K562 (cell line): ENCODE results near the gene FAM187B. TPM values are rescaled to one million over a fixed set of nuclear protein-coding genes. Genes with fewer than 3 reads are reported as not detected.

Experiments used
- ARID2 ChIP-seq: fragments of 450-650 bp; IDR thresholded peaks from 2 replicates; pipeline ENCODE4 v1.6.1; 2017; ENCODE audit warnings: antibody characterized with exemption, mild to moderate bottlenecking
- ATF2 ChIP-seq: sonication (generic); formaldehyde crosslinking; IDR thresholded peaks from 2 replicates; pipeline ENCODE4 v1.8.1; 2022; ENCODE audit warnings: missing genetic modification reagents
- MTA1 ChIP-seq: fragments of 450-650 bp; IDR thresholded peaks from 2 replicates; pipeline ENCODE4 v1.6.1; 2017; ENCODE audit warnings: borderline replicate concordance
- PHF8 ChIP-seq: fragments of 200-600 bp; sonication (generic); IDR thresholded peaks from 2 replicates; pipeline ENCODE4 v1.6.1; 2012; ENCODE audit warnings: mixed run types, mild to moderate bottlenecking, inconsistent platforms, low read length, moderate library complexity, borderline replicate concordance
- PML ChIP-seq: IDR thresholded peaks from 2 replicates; pipeline ENCODE4 v1.6.1; 2012; ENCODE audit warnings: low read length, inconsistent platforms
- YY1 ChIP-seq, 3 experiments: IDR thresholded peaks; 2 replicates each; pipeline ENCODE4 v1.6.1; 2011; ENCODE audit warnings: low read length in 2 of 3, mild to moderate bottlenecking in 2 of 3, moderate library complexity in 2 of 3, borderline replicate concordance in 1 of 3, control low read depth in 1 of 3, low read depth in 1 of 3; ENCODE audit not compliant: insufficient read depth in 3 of 3, insufficient replicate concordance in 2 of 3, control insufficient read depth in 1 of 3, insufficient read length in 1 of 3; ENCODE audit errors: extremely low read depth in 1 of 3
- ZBTB7A ChIP-seq: IDR thresholded peaks from 2 replicates; pipeline ENCODE4 v1.6.1; 2011; ENCODE audit warnings: low read depth, mild to moderate bottlenecking, low read length, moderate library complexity, borderline replicate concordance; ENCODE audit not compliant: control insufficient read depth
- ZNF408 ChIP-seq: fragments of 250-450 bp; sonication (Bioruptor Pico); IDR thresholded peaks from 2 replicates; pipeline ENCODE4 v1.4.0; 2020; ENCODE audit warnings: low read depth, mild to moderate bottlenecking, moderate library complexity
- ZNF766 ChIP-seq: fragments of 200-800 bp; sonication (Bioruptor generic); conservative IDR thresholded peaks from 2 replicates; pipeline ENCODE4 v1.6.1; 2016; ENCODE audit warnings: missing genetic modification characterization, missing compliant biosample characterization
- polyA plus RNA-seq, 8 experiments: library from polyadenylated mRNA; depleted of rRNA in 4 of 8; stranded (reverse) in 5 of 8; unstranded in 3 of 8; fragments of >200 nt; fragmentation: Nextera tagmentation in 2 of 8; fragmentation: Illumina TruSeq in 1 of 8; extraction: Ambion mirVana in 2 of 8; extraction: Trizol in 1 of 8; gene quantifications; 2 replicates each; pipeline versions ENCODE4 v1.2.1 to v1.2.3, GENCODE V29; 2011 to 2014; ENCODE audit warnings: inconsistent platforms in 1 of 8, missing spikeins in 1 of 8
- total RNA-seq, 7 experiments: library from RNA; depleted of rRNA in 6 of 7; stranded (reverse); fragments of >200 nt in 6 of 7; fragmentation: Illumina TruSeq in 2 of 7; extraction: Trizol in 2 of 7; gene quantifications; 2 replicates each; pipeline versions ENCODE4 v1.2.1 to v1.2.3, GENCODE V29; 2011 to 2021; ENCODE audit warnings: low replicate concordance in 1 of 7
- TF ChIP-seq, protein P1 (sequence below), 2 experiments: IDR thresholded peaks; 2 replicates each; pipeline ENCODE4 v1.6.1; 2011; ENCODE audit warnings: borderline replicate concordance in 1 of 2, control low read depth in 1 of 2, low read depth in 1 of 2, low read length in 1 of 2, mild to moderate bottlenecking in 1 of 2, mixed read lengths in 1 of 2, moderate library complexity in 1 of 2; ENCODE audit not compliant: insufficient read depth in 1 of 2, insufficient read length in 1 of 2, poor library complexity in 1 of 2, severe bottlenecking in 1 of 2; ENCODE audit errors: extremely low read depth in 1 of 2
- TF ChIP-seq, protein P2 (sequence below): fragments of 450-650 bp; IDR thresholded peaks from 2 replicates; pipeline ENCODE4 v1.6.1; 2016; ENCODE audit warnings: low read depth
- TF ChIP-seq, protein P3 (sequence below): fragments of 250-450 bp; sonication (Bioruptor Pico); IDR thresholded peaks from 2 replicates; pipeline ENCODE4 v1.4.0; 2020; ENCODE audit warnings: borderline replicate concordance

Gene FAM187B
- total and polyA plus RNA-seq, 9 of the 15 experiments (the other 6 are each of a cell fraction or from before 2014, with no cell fraction given), result 0.04 to 0.09 TPM; not detected in 7

DNA sequence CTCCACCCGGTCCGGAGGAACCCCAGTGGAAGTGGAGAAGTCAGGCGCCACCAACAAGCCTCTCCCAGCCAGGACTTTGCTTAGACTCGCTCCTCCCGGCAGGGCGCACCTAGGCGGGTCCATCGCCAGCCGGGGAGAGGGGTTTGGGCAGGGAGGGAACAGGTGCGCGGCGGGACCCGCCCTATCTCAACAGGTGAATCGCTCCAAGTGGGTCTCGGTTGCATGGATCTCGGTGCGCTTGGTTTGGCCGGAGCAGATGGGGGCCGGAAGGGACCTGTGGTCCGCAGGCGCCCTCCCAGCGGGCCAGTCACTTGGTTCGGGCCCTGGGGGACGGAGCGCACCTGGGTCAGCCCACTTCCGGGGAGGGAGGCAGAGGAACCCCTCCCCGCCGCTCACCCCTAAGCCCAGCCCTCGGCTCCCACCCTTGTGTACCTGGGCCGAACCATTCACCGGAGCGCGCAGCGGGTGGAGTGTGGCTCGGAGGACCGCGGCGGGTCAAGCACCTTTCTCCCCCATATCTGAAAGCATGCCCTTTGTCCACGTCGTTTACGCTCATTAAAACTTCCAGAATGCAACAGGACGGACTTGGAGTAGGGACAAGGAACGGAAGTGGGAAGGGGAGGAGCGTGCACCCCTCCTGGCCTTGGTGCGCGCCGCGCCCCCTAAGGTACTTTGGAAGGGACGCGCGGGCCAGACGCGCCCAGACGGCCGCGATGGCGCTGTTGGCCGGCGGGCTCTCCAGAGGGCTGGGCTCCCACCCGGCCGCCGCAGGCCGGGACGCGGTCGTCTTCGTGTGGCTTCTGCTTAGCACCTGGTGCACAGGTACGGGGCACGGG, 20.0 kb upstream of the FAM187B start, which contains the start of gene LSR (continued):
- TF ChIP-seq, protein P1, sequence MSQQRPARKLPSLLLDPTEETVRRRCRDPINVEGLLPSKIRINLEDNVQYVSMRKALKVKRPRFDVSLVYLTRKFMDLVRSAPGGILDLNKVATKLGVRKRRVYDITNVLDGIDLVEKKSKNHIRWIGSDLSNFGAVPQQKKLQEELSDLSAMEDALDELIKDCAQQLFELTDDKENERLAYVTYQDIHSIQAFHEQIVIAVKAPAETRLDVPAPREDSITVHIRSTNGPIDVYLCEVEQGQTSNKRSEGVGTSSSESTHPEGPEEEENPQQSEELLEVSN (IDR thresholded peaks at IDR 0.05; ENCODE audit: borderline replicate concordance in 1 of 2, extremely low read depth in 1 of 2, insufficient read depth in 1 of 2, insufficient read length in 1 of 2, low read depth in 1 of 2, low read length in 1 of 2, poor library complexity in 1 of 2, severe bottlenecking in 1 of 2), result peak in 1 of 2 experiments; percentile 26
- TF ChIP-seq PHF8 (peak; percentile 83; the same call in 1 of the 2 replicates), ARID2 (no peak), ATF2 (peak; percentile 53; the same call in 1 of the 2 replicates), YY1 (IDR thresholded peaks at IDR 0.05; ENCODE audit: borderline replicate concordance in 1 of 3, control insufficient read depth in 1 of 3, extremely low read depth in 1 of 3, insufficient read depth in 3 of 3, insufficient read length in 1 of 3, insufficient replicate concordance in 2 of 3, low read depth in 1 of 3, low read length in 2 of 3) (peak; percentile 74 to 89 (median 78)), ZNF408 (CRISPR knock-in tag) (no peak), MTA1 (0 out of 2 replicates have a peak, but pooled peaks have one; percentile 17), ZNF766 (CRISPR knock-in tag) (no peak), PML (peak; percentile 40; the same call in 1 of the 2 replicates), ZBTB7A (peak; percentile 29; the same call in 1 of the 2 replicates)
- TF ChIP-seq, protein P2, sequence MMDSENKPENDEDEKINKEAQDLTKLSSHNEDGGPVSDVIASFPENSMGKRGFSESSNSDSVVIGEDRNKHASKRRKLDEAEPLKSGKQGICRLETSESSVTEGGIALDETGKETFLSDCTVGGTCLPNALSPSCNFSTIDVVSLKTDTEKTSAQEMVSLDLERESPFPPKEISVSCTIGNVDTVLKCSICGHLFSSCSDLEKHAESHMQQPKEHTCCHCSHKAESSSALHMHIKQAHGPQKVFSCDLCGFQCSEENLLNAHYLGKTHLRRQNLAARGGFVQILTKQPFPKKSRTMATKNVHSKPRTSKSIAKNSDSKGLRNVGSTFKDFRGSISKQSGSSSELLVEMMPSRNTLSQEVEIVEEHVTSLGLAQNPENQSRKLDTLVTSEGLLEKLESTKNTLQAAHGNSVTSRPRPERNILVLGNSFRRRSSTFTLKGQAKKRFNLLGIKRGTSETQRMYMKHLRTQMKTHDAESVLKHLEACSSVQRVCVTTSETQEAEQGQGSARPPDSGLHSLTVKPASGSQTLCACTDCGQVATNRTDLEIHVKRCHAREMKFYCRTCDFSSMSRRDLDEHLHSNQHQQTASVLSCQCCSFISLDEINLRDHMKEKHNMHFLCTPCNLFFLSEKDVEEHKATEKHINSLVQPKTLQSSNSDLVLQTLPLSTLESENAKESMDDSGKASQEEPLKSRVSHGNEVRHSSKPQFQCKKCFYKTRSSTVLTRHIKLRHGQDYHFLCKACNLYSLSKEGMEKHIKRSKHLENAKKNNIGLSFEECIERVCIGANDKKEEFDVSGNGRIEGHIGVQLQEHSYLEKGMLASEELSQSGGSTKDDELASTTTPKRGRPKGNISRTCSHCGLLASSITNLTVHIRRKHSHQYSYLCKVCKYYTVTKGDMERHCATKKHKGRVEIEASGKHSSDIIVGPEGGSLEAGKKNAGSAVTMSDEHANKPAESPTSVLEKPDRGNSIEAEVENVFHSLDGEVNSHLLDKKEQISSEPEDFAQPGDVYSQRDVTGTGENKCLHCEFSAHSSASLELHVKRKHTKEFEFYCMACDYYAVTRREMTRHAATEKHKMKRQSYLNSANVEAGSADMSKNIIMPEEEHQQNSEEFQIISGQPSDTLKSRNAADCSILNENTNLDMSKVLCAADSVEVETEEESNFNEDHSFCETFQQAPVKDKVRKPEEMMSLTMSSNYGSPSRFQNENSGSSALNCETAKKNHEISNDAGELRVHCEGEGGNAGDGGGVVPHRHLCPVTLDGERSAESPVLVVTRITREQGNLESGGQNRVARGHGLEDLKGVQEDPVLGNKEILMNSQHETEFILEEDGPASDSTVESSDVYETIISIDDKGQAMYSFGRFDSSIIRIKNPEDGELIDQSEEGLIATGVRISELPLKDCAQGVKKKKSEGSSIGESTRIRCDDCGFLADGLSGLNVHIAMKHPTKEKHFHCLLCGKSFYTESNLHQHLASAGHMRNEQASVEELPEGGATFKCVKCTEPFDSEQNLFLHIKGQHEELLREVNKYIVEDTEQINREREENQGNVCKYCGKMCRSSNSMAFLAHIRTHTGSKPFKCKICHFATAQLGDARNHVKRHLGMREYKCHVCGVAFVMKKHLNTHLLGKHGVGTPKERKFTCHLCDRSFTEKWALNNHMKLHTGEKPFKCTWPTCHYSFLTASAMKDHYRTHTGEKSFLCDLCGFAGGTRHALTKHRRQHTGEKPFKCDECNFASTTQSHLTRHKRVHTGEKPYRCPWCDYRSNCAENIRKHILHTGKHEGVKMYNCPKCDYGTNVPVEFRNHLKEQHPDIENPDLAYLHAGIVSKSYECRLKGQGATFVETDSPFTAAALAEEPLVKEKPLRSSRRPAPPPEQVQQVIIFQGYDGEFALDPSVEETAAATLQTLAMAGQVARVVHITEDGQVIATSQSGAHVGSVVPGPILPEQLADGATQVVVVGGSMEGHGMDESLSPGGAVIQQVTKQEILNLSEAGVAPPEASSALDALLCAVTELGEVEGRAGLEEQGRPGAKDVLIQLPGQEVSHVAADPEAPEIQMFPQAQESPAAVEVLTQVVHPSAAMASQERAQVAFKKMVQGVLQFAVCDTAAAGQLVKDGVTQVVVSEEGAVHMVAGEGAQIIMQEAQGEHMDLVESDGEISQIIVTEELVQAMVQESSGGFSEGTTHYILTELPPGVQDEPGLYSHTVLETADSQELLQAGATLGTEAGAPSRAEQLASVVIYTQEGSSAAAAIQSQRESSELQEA, result no peak
- TF ChIP-seq, protein P3, sequence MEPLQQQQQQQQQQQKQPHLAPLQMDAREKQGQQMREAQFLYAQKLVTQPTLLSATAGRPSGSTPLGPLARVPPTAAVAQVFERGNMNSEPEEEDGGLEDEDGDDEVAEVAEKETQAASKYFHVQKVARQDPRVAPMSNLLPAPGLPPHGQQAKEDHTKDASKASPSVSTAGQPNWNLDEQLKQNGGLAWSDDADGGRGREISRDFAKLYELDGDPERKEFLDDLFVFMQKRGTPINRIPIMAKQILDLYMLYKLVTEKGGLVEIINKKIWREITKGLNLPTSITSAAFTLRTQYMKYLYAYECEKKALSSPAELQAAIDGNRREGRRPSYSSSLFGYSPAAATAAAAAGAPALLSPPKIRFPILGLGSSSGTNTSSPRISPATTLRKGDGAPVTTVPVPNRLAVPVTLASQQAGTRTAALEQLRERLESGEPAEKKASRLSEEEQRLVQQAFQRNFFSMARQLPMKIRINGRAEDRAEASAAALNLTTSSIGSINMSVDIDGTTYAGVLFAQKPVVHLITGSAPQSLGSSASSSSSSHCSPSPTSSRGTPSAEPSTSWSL (CRISPR knock-in tag), result no peak
